ENCODE data around the gene OR5I1.
"Not testable (repeated sequence)": the region's sequence is repeated elsewhere in the genome, so short reads cannot be mapped to it uniquely, and the experiment has no call there.

OR5I1 gene

DNA sequence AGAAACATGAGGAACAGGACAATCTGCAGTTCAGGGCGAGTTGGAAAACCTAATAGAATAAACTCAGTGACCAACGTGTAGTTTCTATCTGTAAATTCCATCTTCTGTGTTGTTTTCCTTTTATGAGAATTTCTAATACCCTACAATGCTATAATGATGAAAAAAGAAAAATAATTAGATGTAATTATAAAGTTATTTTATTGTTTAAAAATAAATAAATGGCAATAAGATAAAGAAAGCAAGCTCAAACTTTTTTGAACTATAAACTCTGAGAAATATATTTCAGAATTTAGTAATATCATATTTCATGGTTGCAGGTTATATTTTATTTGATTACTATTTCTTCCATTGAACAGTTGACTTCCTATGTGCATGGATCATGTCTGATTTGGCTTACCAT lies at the start of gene OR5I1:
TSS of gene OR5I1 (minus strand) at position 101 of the 400 bp plus-strand sequence. CDS start at position 101, 0 bp downstream.
- no peak for DNase-seq

DNA sequence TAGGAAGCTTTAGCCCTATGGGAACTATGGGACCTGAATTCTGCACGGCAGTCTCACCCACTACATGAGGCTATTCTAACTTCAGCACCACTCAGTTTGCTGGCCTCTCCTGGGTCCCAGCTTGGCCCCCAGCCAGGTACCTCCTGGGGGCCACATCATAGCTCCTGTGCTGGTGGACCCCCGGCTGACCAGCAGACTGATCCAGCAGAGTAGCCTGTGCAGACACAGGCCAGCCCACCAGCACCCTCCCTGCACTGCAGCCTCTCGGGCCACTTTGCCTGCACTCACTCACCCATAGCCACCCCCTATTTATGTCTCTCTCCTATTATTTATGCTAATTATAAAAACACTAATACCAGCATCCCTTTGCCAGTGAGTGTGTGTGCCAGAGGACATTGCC lies 34.7 kb upstream of the OR5I1 start:
- no peak for DNase-seq

GRCh38 chr11:55969845-55970244 lies 33.6 kb upstream of the OR5I1 start, which contains the start of gene OR10AG1:
OR10AG1 (minus strand) TSS chr11:55969945; CDS start chr11:55969907, 38 bp downstream.
- no peak for DNase-seq

DNA sequence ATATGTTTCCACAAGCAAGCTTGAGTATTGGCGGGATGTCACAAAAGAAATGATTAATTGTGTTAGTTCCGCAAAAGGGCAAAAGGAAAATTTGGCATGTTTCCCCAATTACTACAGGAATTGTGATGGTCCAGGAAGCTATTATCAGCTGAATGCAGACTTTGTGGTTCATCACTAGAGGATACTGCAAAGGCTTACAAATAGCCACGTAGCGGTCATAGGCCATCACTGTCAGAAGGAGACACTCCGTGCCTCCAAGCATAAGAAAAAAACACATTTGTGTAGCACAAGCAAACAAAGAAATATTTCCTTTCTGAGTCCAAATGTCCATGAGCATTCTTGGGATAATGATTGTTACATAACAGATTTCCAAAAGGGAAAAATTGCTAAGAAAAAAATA lies 31.7 kb upstream of the OR5I1 start:
- DNase-seq = no peak

- no peak for DNase-seq
Observed at GRCh38 chr11:55966391-55966790, 30.2 kb upstream of the OR5I1 start.

DNA sequence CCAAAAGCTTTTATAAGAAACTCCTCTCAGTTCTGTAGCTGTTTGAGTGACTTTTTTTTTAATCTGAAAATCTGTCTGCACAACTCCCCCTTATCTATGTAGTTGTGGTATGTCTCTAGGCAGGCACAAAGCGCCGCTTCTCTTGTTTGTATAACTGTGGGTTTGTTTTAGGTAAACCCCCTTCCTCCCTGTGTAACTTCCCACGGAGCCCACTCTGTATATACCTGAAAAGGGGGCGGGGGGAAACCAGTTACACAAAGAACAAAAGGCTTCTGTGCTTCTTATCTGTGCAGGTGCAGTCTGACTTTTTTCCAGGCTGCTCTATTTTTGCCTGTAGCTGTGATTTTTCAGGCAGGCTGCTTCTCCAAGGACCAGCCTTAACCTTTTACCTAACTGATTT lies 20.3 kb upstream of the OR5I1 start:
- DNase-seq = no peak

DNA sequence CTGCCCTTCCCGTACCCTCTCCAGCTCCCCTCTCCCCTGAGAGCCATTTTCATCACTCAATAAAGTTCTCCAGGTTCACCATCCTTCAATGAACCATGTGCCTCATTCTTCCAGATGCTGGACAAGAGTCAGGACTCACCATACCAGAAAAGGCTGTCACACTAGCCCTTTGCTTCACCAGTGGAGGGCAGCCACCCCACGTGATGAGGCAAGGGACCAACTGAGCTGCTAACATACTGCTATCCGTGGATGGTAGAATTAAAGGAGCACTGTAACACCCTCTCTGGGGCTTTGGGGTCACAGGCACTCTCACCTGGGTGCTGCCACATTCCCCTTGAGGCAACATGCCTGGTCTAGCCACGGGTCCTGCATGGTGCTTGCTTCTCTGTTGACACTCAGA lies 13.1 kb upstream of the OR5I1 start:
- DNase-seq = no peak

- no peak for DNase-seq
Observed at GRCh38 chr11:55942785-55943392, 6.7 kb upstream of the OR5I1 start.

- DNase-seq = no peak
Observed at GRCh38 chr11:55920537-55920936, 15.7 kb downstream of the OR5I1 start.

- no peak for DNase-seq
Observed at GRCh38 chr11:55914482-55914881, 21.7 kb downstream of the OR5I1 start, which contains the start of gene OR5W2. OR5W2 (minus strand) TSS chr11:55914582; CDS start chr11:55914582, 0 bp downstream.

DNA sequence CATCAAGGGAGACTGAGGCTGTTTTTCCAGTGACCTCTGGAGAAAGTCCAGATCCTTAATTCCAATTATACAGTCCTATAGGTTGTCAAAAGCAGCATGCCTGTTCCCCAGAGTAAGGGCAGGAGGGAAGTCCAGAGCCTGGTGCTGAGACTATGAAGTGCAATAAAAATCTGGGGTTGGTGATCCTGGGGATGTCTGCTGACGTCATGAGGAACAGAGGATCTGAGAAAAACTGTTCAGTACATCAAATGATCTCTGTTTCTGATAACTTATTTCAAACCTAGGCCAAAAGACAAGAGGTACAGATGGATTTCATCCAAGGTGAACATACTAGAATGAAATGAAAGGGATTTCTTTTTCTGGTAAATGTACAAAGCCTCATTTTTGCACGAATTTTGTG lies 33.9 kb downstream of the OR5I1 start:
- DNase-seq = no peak

DNA sequence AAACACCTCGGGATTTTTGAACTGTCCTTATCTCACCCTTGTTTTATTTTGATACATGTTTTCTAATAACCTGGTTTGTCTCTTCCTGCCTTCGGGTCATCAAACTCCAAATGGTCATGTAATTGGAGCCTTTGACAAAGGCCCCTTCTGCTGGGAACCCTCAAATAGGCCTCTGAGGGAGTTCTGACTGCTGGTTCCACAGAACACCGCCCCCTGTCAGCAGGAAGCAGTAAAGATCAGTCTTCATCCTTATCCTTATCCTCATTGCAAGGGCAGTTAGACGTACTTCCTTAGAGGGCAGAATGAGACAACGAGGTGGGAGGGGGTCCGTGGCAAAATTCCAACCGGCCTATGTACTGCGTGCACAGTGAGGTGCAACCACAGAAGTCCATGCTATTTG lies 41.0 kb downstream of the OR5I1 start:
- DNase-seq = no peak

DNA sequence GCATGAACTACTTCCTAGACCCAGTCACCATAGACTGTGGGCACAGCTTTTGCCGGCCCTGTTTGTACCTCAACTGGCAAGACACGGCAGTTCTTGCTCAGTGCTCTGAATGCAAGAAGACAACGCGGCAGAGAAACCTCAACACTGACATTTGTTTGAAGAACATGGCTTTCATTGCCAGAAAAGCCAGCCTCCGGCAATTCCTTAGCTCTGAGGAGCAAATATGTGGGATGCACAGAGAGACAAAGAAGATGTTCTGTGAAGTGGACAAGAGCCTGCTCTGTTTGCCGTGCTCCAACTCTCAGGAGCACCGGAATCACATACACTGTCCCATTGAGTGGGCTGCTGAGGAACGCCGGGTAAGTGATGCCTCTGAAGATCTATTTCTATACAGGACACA lies 50.7 kb downstream of the OR5I1 start:
- DNase-seq = not testable (repeated sequence)

Measured in SHP77 treated with DMSO at 0.1 percent for 48 hours (cell line).